ENCODE measurements around the gene TSPAN4.

- no peak for TF ChIP-seq CTCF (IDR thresholded peaks at IDR 0.05 in 2 of 3, conservative IDR thresholded peaks at IDR 0.05 in 1 of 3; ENCODE audit: borderline replicate concordance in 1 of 3, insufficient read depth in 1 of 3, low read depth in 2 of 3, low read length in 2 of 3)
- TF ChIP-seq YY1 (IDR thresholded peaks at IDR 0.05; ENCODE audit: extremely low read depth, insufficient replicate concordance, low read depth, low read length), result no peak
- TF ChIP-seq REST (IDR thresholded peaks at IDR 0.05; ENCODE audit: low read depth), result no peak
- TF ChIP-seq POLR2AphosphoS5 (IDR thresholded peaks at IDR 0.05; ENCODE audit: low read depth, low read length), result no peak
- no peak for TF ChIP-seq EZH2phosphoT487 (IDR thresholded peaks at IDR 0.05; ENCODE audit: borderline replicate concordance)
- TF ChIP-seq, protein P1, sequence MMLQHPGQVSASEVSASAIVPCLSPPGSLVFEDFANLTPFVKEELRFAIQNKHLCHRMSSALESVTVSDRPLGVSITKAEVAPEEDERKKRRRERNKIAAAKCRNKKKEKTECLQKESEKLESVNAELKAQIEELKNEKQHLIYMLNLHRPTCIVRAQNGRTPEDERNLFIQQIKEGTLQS (IDR thresholded peaks at IDR 0.05), result no peak
These were observed 14.8 kb upstream of the TSPAN4 start, which contains the start of gene CRACR2B for GRCh38 chr11:827897-828192.

Data from HCT116 (cell line).